NCI-H2107 treated with DMSO at 0.1 percent for 48 hours (cell line): ENCODE data around the gene TWIST2.

Experiments used
- DNase-seq: peaks from one replicate; lab custom pipeline; 2025; ENCODE audit not compliant: unreplicated experiment; lab: John Stamatoyannopoulos, UW

TWIST2 gene

DNA sequence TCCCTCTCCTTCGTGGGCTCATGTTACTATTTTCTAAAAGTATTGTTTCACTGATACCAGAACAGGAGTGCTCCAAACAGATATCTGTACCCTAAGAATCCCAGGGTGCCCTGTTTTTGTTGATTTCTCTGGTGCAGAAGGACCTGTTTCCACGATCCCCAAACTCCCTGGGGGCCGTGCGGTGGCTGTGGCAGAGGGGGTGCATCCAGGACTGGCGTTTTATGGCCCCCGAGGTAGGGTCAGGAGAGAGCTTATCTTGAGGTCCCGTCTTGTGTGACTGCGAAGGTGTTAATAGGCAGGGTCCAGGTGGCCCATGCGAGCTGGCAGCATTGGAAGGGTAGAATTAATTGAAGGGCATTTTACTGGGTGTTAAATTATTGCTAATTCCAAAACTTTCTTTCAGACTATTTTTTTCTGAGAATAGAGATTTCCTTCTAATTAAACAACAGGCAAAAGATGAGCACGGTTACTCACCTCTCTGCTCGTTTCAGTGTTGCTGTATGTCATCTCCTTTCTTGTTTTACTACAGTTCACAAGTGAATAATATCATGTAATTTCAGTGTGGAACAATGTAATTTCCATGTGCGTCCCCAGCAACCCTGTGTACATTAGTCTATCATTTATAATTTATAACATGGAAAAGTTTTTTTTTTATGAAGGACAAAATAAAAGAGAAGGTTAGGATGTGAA, 8.2 kb downstream of the TWIST2 start:
- DNase-seq = no peak

DNA sequence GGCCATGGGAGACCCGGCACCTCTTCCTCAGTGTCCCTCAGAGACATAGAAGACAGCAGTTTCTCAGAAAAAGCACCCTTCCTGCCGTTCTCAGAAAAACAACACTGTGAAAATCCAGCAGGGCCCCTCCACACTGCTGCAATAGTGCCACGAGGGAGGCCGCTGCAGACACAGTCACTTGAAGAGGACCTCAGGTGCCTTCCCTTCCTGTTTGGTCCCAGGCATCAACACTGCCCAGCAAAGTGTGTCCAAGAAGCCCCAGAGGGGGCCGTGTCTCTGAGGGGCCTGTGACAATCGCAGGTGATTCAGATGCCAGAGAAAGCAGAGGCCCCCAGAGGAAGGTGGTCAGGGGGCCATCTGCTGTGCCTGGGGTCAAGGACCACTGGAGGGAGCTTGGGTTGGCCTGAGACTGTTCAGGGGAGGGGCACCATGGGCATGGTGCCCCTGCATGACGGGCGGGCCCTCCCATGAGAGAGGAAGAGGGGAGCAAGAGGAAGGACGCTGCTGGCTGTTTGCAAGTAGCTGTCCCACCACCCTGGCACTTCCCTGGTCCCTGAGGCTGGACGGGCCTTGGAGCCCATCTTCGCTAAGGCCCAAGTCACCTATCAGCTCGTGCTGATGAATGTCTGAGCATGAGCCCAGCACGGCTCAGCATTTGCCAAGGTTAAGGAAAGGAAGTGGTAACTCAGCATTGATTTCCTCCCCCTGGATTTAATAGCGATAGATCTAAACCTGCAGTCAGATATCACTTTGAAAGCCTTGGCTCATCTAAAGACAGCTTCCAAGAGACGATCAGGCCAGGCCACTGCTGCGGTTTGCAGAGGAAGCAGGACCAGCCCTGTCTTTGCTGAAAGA, 9.1 kb downstream of the TWIST2 start:
- no peak for DNase-seq

DNA sequence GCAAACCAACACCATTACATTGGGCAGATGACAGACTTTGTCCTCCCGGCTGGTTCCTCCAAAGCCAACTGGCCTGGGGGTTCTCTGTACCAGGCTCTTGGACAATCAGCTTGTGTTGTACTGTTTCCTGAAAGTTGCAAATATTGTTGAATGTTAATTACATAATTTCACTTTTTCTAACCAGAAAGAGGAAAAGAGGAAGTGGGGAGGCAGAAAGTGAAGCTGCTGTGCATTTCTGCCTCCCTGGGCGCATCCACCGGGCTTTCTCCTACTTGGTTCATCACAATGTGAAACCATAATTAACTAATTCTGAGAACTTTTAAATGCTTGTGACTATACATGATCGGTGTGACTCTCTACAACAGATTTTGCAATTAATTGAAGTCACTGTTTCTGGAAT, 10.1 kb downstream of the TWIST2 start:
- no peak for DNase-seq

DNA sequence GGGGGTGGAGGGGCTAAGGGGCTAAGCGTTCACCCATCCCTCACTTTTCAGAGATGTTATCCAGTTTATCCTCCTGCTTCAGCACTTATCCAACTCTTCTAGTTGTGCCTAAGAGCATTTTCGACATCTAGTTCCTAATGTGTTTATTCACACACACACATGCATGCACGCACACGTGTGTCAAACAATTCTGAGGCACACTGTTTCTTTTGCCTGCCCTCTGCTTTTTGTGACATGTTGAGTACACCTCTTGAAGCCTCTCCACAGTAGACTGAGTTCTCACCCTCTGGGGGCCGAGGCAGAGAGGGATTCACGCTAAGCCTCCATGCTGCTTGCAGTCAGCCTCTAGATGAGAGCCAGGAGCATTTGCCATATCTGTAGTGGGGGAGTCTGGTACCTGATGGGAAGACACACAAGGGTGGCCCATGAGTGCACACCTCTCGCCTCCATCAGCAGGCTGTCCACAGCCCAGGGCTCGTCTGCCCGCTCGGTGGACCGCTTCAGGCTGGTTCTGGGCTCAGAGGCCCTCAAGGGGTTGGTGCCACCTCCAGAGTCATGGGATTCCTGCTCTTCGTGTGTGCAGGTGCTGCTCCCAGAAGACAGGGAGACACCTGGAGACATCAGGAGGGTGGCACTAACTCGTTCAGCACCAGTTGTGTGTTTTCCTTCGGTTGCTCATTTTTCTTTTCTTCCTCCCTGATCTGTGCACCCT, 11.9 kb downstream of the TWIST2 start:
- DNase-seq = no peak

DNA sequence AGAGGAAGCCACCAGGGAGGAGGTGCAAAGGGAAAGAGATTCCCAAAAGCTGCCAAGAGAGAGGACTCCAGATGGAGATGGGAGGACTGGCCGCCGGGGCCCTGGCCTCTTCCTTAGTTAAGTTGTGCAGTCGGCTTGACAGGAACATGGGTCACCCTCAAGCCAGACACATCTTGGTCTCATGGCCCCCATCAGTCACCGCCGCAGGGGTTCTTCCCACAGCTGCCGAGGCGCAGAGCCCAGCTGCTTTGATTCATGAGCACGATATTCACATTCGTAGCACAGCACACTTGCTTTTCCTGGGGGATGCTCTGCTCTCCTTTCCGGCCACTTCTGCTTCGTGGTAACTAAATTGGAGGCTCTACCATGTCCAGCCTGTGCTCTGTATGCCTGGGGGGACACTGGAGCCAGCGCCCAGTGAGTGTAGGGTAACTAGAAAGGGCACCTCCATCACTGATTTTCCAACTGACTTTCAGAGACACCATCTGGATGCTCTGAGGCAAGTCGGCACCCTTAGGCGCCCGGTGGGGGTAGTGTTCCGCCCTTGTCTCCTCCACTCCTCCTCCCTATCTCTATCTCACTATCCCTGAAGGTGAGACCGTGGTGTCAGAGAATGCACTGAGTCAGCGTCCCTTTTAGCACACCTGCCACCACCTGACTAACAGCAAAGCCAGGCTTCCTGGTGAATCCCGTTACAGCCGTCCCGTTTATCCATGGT, 13.3 kb downstream of the TWIST2 start:
- DNase-seq = no peak

DNA sequence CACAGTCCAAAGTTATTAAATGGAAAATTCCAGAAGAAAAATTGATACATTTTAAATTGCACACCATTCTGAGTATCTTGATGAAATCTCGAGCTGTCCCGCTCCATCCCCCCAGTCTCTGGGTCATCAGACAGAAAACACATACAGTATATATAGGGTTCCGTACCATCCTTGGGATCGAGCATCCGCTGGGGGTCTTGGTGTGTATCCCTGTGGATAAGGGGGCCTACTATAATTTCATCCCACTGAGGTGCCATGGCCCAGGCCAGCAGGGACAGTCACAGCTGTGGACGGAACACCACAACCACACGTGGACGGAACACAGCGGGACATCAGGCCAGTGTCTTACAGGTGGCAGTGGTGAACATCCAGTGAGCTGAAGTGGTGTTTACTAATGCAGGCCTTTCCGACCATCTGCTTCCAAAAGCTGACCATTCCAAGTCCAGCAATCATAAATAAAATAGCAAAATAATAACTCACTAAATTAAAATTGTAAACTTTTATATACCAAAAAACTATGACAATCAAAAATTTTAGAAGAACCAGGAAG, 14.0 kb downstream of the TWIST2 start:
- no peak for DNase-seq

DNA sequence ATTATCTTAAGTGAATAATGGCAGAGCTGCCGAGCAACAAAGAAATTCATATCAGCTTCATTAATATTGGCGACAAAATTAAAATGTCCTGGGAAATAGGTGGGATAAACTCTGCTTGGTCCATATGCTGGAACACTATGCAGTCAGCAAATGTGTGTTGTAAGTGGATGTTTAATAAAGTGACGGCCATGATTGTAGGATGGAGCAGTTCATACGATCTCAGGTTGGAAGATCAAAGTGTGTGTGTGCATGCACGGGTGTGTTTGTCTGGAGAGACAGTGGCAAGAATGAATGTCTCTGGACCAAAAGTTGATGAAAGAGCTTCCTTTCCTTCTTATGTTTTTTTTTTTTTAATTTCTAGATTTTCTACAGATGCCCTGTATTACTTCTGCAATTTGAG, 14.8 kb downstream of the TWIST2 start:
- DNase-seq = no peak

DNA sequence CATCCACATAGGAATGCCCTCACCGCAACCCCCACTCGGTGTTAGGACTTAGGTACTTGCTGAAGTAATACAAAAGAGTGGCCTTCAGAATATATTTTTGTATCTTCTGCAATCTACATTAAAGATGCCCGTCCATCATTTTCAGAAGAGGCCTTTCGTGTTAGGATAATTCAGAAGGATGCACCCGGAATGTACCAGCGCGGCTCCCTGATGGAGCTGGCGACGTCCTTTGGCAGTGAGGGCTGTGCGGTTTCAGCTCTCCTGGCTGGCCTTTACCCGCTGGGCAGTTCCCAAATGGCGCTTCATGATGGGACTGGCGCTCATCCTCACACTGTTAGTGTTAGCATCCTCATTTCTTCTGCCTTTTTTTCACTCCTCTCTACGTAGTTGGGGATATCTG, 15.3 kb downstream of the TWIST2 start:
- no peak for DNase-seq

DNA sequence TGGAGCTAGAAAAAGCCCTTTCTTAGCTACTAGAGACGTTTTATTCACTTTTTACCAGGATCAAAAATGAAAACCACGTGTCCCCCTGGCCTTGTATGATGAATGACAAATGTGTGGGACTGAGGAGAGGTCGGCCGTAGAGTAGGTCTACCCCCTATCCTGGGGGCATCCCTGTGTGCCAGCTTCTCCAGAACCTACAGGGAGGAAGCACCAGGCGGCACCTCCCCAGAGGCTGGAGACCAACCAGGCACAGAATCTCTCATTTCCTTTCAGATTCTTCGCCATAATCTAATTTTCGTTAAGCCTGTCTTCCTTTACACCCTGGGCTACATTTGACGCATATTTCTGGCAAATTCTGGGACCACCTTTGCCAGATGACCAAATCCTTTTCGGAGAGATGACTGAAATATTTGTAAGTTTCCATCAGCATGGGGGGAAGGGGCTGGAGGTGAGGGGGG, 15.9 kb downstream of the TWIST2 start:
- no peak for DNase-seq

DNA sequence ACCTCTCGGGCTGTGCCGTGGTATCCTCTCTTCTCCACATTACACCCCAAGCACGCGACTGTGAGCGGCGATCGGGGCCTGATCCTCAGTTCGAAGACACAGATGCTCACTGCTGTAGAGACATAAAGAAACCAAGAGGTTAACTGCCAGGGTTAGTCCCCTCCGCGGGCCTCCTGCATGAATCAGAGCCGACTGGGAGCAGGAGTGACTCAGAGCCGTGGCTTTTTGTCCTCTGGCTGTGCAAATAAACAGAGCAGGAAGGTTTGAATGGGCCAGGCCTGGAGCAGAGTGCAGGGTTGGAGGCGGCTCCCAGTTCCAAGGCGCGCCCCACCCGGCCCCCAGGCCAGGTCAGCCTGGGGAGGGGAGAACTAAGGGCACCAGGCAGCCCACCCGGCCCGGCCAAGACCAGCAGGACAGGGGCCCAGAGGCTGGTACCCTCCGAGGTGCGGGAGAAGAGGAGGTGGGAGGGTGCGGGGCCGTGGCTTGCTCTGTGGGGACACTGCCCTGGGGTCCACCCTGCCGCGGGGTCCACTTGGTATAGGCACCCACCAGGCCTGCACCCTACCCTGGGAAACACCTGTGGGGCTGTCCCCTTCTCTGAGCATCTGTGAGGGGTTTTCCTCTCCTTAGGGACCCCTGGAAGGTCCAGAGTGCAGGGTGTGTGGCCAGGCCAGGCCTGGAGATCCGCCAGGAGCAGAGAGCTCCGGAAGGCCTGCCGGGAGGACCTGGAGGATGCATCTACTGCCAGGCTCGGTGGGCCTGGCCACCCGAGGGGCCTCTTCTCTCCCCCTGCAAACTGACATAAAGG, 16.5 kb downstream of the TWIST2 start:
- no peak for DNase-seq

DNA sequence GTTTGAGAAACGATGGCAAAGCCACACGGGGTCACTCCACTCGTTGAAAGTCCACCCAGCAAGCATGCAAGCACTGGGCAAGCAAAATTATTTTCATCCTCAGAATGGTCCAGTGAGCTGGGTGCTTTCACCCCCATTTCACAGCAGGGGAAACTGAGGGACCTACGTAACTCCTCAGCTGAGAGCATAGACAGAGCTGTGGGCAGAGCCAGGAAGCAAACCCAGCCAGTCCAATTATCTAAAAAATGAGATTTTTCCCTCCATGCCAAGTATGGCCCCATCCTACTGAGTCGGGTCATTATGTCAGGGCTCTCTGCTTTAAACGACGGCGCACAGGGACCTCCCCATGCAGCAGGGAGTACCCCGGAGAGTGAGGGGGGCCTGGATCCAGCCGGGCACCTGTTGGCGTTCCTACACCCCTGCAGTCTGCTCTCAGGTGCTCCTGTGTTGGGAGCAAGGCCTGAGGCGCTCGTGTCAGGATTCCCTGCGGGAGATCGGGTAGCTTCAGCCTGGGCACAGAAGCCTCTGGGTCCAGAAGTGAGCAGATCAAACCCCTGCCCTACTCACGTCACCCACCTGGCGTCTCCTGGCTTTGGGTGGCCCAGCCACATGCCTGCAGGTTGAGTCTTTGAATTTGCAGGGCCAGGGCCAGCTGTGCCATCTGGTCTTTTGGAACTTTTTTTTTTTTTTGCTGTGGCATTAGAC, 17.3 kb downstream of the TWIST2 start:
- DNase-seq = no peak

DNA sequence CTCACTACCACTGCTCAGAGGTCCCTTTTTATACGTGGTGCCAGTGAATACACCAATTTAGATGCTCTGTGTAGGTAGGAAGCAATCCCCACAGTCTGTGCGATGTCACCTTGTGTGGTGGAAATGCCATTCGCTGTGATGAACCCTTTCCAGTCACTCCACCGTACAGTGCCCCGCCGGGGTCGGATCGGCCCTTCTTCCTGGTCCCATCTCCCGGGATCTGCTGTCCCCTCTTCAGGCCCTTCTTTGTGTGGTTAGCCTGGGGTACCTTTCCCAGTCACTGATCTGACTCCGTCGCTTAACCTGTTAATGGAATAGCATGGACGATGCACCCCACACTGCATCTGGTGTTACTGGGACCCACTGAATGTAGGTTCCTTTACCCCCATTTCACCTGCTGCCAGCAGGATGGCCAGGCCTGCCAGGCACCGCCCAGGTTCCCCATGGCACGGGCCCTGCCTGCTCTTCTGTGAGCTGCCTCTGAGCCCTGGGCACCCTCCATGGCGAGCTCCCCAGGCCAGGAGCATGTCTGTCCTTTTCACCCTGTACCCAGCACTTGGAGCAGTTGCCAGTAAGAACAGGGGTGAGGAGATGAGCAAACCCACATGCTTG, 18.0 kb downstream of the TWIST2 start:
- DNase-seq = no peak

DNA sequence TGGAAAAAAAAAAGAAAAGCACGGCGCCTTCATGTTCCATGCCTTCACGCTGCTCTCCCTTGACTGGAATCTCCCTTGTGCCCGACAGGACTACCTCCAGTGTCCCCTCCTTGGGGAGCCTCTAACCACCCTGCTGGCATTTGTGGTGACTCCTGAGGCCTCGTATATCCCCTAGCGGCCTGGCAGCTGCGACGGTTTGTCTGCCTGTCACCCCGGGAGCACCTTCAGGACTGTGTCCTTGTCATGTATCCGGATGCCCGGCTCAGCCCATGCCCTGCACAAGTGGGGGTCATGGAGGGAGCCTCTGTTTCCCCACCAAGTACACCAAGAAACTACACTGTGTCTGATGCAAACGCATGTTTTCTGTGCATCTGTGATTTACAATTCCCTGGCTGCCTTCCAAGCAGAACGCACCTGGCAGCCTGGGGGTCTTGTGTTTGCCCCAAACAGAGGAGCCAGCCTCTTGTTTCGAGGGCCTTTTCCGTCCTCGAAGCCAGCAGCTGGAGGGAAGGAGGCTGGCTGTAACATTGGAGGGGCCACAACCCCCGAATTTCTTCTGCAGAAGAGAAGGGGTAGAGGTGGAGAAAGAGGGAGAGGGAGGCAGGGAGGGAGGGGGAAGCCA, 18.9 kb downstream of the TWIST2 start:
- DNase-seq = no peak

DNA sequence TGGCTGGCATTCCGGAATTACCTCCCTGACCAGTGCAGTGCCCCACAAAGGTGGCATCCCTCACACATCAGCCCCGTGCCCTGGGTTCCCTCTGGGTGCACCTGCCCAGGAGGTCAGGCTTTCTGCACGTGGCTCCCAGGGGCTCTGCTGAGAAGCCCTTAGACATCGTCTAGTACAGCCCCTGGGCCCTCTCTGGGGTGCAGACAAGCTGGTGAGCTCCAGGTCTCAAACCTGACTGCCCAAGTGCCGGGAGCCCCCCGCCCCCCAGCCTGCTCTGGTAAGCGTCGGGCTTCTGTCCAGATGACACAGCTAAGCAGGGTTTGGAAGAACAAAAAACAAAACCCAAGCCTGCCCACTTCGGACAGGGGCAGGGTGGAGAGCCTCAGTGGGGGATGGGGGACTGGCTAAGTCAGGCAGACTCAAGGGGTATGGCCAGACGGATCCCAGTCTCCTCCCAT, 20.2 kb downstream of the TWIST2 start:
- DNase-seq = no peak

DNA sequence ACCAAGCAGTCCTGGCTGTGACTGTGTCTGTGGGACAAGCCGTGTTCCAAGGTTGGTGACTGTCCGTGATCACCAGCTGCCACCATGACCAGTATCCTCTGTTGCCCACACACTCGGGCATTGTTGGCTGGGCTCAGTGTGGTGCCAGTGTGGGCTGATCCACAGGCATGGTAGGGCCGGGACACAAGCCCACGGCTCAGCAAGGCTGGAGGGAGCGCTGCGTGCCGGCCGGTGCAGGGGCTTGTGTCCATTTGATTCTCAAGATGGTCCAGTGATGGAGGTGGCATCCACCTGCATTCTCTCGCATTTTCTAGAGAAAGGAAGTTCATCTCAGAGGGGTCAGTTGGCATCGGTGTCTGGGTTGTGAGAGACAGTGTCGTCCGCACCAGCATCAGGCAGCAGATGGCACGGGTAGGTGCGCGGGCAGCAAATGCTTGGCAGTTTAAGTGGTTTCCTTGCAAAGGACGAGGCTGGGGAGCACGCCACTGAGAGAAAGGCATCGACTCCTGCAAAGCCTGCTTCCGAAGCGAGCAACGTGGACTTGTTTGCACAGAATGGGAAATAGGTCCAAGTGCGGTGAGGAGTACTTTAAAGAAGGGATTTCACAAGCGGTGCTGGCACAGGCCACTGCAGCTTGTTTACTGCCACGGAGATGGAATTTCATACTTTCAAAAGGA, 20.9 kb downstream of the TWIST2 start:
- DNase-seq = no peak

DNA sequence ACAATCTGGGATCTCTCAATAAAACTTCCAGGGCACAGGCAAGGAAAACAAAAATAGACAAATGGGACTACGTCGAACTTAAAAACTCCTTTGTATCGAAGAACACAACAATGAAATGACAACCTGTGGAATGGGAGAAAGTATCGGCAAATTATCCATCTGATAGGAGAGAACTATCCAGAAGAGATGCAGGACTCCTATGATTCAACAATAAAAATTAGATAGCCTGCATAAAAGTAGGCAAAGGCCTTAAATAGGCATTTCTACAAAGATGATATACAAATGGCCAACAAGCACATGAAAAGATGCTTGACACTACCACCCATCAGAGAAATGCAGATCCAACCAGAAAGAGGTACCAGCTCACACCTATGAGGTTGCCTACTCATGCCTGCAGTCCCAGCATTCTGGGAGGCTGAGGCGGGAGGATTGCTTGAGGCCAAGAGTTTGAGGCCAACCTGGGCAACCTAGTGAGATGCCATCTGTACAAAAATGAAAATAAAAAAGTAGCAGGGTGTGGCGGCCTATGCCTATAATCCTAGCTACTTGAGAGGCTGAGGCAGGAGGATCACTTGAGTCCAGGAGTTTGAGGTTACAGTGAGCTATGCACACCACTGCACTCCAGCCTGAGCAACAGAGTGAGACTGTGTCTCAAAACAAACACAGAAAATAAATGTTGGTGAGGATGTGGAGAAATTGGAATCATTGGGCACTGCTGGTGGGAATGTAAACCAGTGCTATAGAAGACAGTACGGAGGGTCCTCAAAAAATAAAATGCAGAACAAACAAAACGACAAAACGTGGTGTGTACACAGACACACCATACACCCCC, 21.6 kb downstream of the TWIST2 start:
- DNase-seq = no peak

DNA sequence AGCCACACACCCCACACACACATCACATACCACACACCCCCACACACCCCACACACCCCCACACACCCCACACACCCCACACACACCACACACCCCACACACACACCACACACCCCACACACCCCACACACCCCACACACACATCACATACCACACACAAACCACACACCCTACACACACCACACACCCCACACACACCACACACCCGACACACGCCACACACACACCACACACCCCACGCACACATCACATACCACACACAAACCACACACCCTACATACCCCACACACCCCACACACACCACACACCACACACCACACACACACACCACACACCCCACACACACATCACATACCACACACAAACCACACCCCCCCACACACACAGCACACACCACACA, 22.4 kb downstream of the TWIST2 start:
- no peak for DNase-seq
